NCI-H226 (cell line): ENCODE results near the gene RNASE8.

Experiments used
- DNase-seq: peaks from one replicate; pipeline ENCODE4 v3.0.0-alpha.2; 2015

Gene RNASE8

GRCh38 chr14:21093769-21094681, 36.4 kb downstream of the RNASE8 start:
- DNase-seq: no peak

GRCh38 chr14:21095430-21096205, 38.0 kb downstream of the RNASE8 start:
- DNase-seq: peak; percentile 30

- DNase-seq: no peak
These were observed 38.8 kb downstream of the RNASE8 start for GRCh38 chr14:21096438-21096837.

- DNase-seq: no peak
These were observed 39.5 kb downstream of the RNASE8 start for GRCh38 chr14:21096978-21097635.

GRCh38 chr14:21097636-21098075, 40.0 kb downstream of the RNASE8 start:
- no peak for DNase-seq

GRCh38 chr14:21098076-21098891, 40.7 kb downstream of the RNASE8 start, which contains the start of gene ZNF219:
TSS of gene ZNF219 (minus strand) at chr14:21098655. CDS start at chr14:21093591, 5,064 bp downstream.
- peak; percentile 64 for DNase-seq

GRCh38 chr14:21098892-21099595, 41.4 kb downstream of the RNASE8 start:
- no peak for DNase-seq

GRCh38 chr14:21099596-21099985, 42.0 kb downstream of the RNASE8 start:
- DNase-seq: no peak

- DNase-seq: no peak
These were observed 43.3 kb downstream of the RNASE8 start, which contains the start of gene TMEM253 for GRCh38 chr14:21100931-21101330. TSS of gene TMEM253 (plus strand) at chr14:21101066. CDS start at chr14:21101344, 278 bp downstream.

GRCh38 chr14:21101802-21102413, 44.3 kb downstream of the RNASE8 start:
- no peak for DNase-seq

GRCh38 chr14:21102521-21103410, 45.1 kb downstream of the RNASE8 start:
- peak; percentile 41 for DNase-seq

GRCh38 chr14:21103411-21103709, 45.7 kb downstream of the RNASE8 start:
- DNase-seq: no peak

GRCh38 chr14:21103710-21104447, 46.3 kb downstream of the RNASE8 start:
- DNase-seq: peak; percentile 97

- peak; percentile 75 for DNase-seq
These were observed 46.9 kb downstream of the RNASE8 start for GRCh38 chr14:21104448-21105060.

GRCh38 chr14:21105095-21105494, 47.5 kb downstream of the RNASE8 start:
- no peak for DNase-seq

GRCh38 chr14:21106176-21106497, 48.5 kb downstream of the RNASE8 start:
- no peak for DNase-seq

- peak; percentile 55 for DNase-seq
These were observed 49.1 kb downstream of the RNASE8 start for GRCh38 chr14:21106498-21107282.

GRCh38 chr14:21107283-21107800, 49.7 kb downstream of the RNASE8 start:
- peak; percentile 44 for DNase-seq
